ENCODE measurements around the gene SPAG5. TPM values are rescaled to one million over a fixed set of nuclear protein-coding genes. Genes with fewer than 3 reads are reported as not detected.
A peak's percentile ranks its signal among the peaks of the same experiment; 100 is the strongest.
"Not testable (repeated sequence)": the region's sequence is repeated elsewhere in the genome, so short reads cannot be mapped to it uniquely, and the experiment has no call there.

SPAG5 gene
- total and polyA plus RNA-seq, 8 donors, result 1.2 to 48.7 (median 8.4) TPM

DNA sequence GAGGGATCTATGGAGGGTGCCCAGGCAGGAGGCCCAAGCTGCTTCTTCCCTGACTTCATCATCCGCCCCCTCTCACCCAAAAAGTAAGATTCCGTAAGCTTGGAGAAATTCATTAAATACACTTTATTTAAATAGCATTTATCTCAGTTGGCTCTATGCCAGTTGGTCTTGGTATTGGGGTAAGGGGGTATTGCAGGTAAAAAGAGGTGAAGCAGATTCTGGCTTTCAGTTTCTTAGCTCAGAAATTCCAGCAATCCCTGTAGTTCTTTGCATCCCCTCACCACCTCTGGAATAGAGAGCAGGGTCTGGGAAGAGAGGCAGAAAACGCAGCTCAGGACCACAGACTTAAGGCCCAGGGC is 21.4 kb downstream of the SPAG5 start:
- peaks cover 7 to 33% (median 16%) of the 10 kb centered on the region in 4 donors for H3K4me1 ChIP-seq
- H3K4me3 ChIP-seq, result no peak overlapping the region
- no peaks in the 10 kb centered on the region for H3K27me3 ChIP-seq
- WGBS, 5 donors, result 88 to 100% (median 98%) methylated on average over 3 of the region's 3 CpGs
- H3K27ac ChIP-seq, result peak overlapping the region in 1 of 5 donors; percentile 46
- intact Hi-C loops (cut with DNase I; ENCODE audit: low total_unique reads), result no loop called here
- TF ChIP-seq, protein P1, sequence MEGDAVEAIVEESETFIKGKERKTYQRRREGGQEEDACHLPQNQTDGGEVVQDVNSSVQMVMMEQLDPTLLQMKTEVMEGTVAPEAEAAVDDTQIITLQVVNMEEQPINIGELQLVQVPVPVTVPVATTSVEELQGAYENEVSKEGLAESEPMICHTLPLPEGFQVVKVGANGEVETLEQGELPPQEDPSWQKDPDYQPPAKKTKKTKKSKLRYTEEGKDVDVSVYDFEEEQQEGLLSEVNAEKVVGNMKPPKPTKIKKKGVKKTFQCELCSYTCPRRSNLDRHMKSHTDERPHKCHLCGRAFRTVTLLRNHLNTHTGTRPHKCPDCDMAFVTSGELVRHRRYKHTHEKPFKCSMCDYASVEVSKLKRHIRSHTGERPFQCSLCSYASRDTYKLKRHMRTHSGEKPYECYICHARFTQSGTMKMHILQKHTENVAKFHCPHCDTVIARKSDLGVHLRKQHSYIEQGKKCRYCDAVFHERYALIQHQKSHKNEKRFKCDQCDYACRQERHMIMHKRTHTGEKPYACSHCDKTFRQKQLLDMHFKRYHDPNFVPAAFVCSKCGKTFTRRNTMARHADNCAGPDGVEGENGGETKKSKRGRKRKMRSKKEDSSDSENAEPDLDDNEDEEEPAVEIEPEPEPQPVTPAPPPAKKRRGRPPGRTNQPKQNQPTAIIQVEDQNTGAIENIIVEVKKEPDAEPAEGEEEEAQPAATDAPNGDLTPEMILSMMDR (IDR thresholded peaks at IDR 0.05), result no peak
- TF ChIP-seq POLR2A (IDR thresholded peaks at IDR 0.05) (no peak), POLR2AphosphoS5 (IDR thresholded peaks at IDR 0.05) (no peak), EP300 (IDR thresholded peaks at IDR 0.05) (no peak)
- H3K36me3 ChIP-seq, result peaks cover 0 to 21% (median under 1%) of the 10 kb centered on the region in 4 donors
- no peak for DNase-seq
- H3K9me3 ChIP-seq, result no peaks in the 10 kb centered on the region

DNA sequence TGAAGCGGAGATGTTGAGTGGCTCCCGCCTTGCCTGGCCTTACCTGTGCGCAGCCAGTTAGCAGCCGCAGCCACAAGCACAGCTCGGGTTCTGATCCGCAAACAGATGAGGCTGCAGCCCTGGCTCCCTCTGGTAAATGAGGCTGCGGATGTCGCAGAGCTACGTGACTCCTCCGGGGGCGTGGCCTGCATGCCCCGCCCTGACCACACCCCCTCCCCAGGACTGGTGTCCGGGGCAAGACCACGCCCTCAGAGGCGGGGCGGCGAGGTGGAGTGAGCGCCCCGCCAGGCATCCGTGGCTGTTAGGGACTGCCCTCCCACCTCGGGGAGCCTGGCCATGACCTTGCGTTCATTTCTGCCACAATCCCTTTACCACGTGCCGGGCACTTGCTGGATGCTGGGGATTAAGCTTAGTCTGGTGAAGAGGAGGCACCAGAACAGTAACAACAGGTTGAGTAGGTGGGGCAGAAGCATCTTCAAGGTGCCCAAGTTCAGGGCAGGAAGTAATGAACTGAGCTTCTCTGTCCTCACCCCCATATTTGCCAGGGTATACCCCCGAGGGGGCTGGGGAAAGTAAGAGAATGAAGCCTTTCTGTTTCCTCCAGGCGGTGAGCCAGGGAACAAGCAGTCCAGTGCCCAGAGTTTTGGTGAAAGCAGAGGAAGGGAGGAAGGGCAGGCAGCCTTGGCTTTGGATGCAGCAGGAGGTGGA is 21.9 kb downstream of the SPAG5 start, which contains the start of gene ALDOC:
ALDOC (minus strand) TSS at position 138 of the 708 bp plus-strand sequence. CDS start 1,363 bp downstream, outside the sequence.
- H3K36me3 ChIP-seq, result peaks cover 0 to 21% (median 0%) of the 10 kb centered on the region in 4 donors
- peaks cover 12 to 38% (median 21%) of the 10 kb centered on the region in 4 donors for H3K4me1 ChIP-seq
- WGBS, 5 donors, result 3 to 6% (median 4%) methylated on average over 22 to 26 of the region's 26 CpGs
- intact Hi-C loops (cut with DNase I; ENCODE audit: low total_unique reads), result no loop called here
- peak within 1 kb of the TSS in 2 of 5 donors; percentile 46 to 48 for H3K27ac ChIP-seq
- peak; percentile 98 to 99 for DNase-seq
- no peaks in the 10 kb centered on the region for H3K9me3 ChIP-seq
- peak within 1 kb of the TSS; percentile 14 to 34 (median 31) for H3K4me3 ChIP-seq
- H3K27me3 ChIP-seq, result no peaks in the 10 kb centered on the region
- TF ChIP-seq, protein P1 (IDR thresholded peaks at IDR 0.05), result no peak
- TF ChIP-seq POLR2AphosphoS5 (IDR thresholded peaks at IDR 0.05) (peak; percentile 76 to 95 (median 95)), POLR2A (IDR thresholded peaks at IDR 0.05) (peak in 2 of 4 donors; percentile 13 to 56)

DNA sequence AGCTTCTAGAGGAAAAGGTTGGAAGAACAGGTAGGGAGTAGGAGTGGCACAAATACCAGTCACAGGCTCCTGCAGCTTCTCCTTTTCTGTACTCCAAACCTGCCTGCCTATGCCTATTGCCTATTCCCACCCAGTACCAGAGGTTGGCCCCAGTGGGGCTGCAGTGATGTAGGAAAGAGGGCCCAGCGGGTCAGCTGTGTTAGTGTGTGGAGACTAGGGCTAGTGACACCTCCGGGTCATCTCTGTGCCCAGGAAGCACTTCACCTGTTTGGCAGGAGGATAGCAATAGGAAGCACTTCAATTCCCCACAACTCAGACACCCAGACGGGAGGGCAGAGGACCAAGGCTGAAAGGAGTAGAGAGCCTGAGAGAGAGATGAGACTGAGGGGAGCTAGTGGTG is 22.8 kb downstream of the SPAG5 start:
- WGBS, 5 donors, result 72 to 83% (median 78%) methylated on average over 3 of the region's 3 CpGs
- H3K9me3 ChIP-seq; DNase-seq; H3K27me3 ChIP-seq; intact Hi-C loops (cut with DNase I; ENCODE audit: low total_unique reads); H3K27ac ChIP-seq; H3K4me3 ChIP-seq: not testable (repeated sequence)
- H3K4me1 ChIP-seq, result peaks cover 14 to 40% (median 25%) of the 10 kb centered on the region in 4 donors
- peaks cover 0 to 21% (median 0%) of the 10 kb centered on the region in 4 donors for H3K36me3 ChIP-seq

DNA sequence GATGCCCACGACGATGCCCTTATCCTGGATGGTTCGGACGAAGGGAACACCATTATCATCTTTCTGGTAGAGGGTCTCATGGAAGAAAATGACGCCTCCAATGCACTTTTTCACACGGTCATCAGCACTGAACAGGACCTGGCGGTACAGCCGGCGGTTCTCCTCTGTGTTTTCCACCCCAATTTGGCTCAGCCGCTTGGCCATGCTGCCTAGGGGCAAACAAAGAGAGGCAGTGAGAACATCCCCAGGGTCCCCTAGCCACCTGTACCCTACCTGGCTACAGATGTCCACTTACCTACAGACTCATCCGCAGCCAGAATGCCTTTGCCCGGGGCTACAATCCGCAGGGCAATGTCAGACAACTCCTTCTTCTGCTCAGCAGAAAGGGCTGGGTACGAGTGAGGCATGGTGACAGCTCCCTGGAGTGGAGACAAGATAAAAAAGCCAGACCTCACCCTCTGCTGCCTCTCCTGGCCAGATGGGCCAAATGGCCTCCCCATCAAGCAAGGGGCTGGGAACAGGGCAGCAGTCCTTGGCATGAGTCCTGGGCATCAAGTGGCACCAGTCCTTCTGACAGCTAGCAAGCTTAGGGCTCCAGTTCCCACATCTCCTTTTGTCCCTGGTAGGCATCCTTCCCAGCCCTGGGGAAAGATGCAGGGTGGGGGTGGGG is 23.6 kb downstream of the SPAG5 start:
- no peaks in the 10 kb centered on the region for H3K27me3 ChIP-seq
- no peak for DNase-seq
- no peak overlapping the region for H3K4me3 ChIP-seq
- H3K9me3 ChIP-seq, result no peaks in the 10 kb centered on the region
- H3K36me3 ChIP-seq, result peaks cover 0 to 21% (median 0%) of the 10 kb centered on the region in 4 donors
- TF ChIP-seq POLR2A (IDR thresholded peaks at IDR 0.05) (no peak), EP300 (IDR thresholded peaks at IDR 0.05) (no peak), POLR2AphosphoS5 (IDR thresholded peaks at IDR 0.05) (no peak)
- TF ChIP-seq, protein P1 (IDR thresholded peaks at IDR 0.05), result no peak
- intact Hi-C loops (cut with DNase I; ENCODE audit: low total_unique reads), result no loop called here
- peaks cover 18 to 45% (median 31%) of the 10 kb centered on the region in 4 donors for H3K4me1 ChIP-seq
- WGBS, 5 donors, result 91 to 98% (median 96%) methylated on average over 14 of the region's 14 CpGs
- H3K27ac ChIP-seq, result no peak overlapping the region
